HepG2 (cell line): ENCODE measurements around the gene ZNF341. TPM values are rescaled to one million over a fixed set of nuclear protein-coding genes. Genes with fewer than 3 reads are reported as not detected.

Experiments used
- AGO2 ChIP-seq: fragments of 200-400 bp; formaldehyde crosslinking; optimal IDR thresholded peaks from 2 replicates; pipeline ENCODE3; 2017; ENCODE audit warnings: mild to moderate bottlenecking, low read depth, low read length, moderate library complexity
- CCAR2 ChIP-seq: fragments of 200-400 bp; formaldehyde crosslinking; optimal IDR thresholded peaks from 2 replicates; pipeline ENCODE3; 2018; ENCODE audit warnings: low read depth, mild to moderate bottlenecking, low read length, moderate library complexity
- FOXA3 ChIP-seq: IDR thresholded peaks from 2 replicates; pipeline ENCODE4 v1.6.1; 2016; ENCODE audit warnings: missing genetic modification reagents, missing compliant biosample characterization
- GATA4 ChIP-seq: sonication (generic); IDR thresholded peaks from 2 replicates; pipeline ENCODE4 v1.6.1; 2016; ENCODE audit warnings: antibody characterized with exemption, low read depth, borderline replicate concordance
- HCFC1 ChIP-seq: fragments of 150-350 bp; IDR thresholded peaks from 2 replicates; pipeline ENCODE4 v1.6.1; 2014; ENCODE audit warnings: low read depth, low read length
- KDM3A ChIP-seq: IDR thresholded peaks from 2 replicates; pipeline ENCODE4 v1.6.1; 2018; ENCODE audit warnings: low read depth, missing compliant biosample characterization
- MIXL1 ChIP-seq: IDR thresholded peaks from 2 replicates; pipeline ENCODE4 v1.6.1; 2016
- PBX2 ChIP-seq: IDR thresholded peaks from 2 replicates; pipeline ENCODE4 v1.6.1; 2016; ENCODE audit warnings: control low read depth
- POLR2A ChIP-seq, 2 experiments: IDR thresholded peaks; 2 replicates each; pipeline ENCODE4 v1.6.1; 2011; ENCODE audit warnings: low read depth in 2 of 2, low read length in 2 of 2, mild to moderate bottlenecking in 1 of 2, moderate library complexity in 1 of 2; ENCODE audit not compliant: insufficient read depth in 1 of 2
- RFXAP ChIP-seq: sonication (generic); formaldehyde crosslinking; IDR thresholded peaks from 2 replicates; pipeline ENCODE4 v1.4.0; 2020; ENCODE audit warnings: missing genetic modification reagents, borderline replicate concordance
- SIX1 ChIP-seq: sonication (generic); formaldehyde crosslinking; IDR thresholded peaks from 2 replicates; pipeline ENCODE4 v1.4.0; 2020; ENCODE audit warnings: missing genetic modification reagents, borderline replicate concordance
- SPEN ChIP-seq: sonication (generic); formaldehyde crosslinking; IDR thresholded peaks from 2 replicates; pipeline ENCODE4 v1.5.1; 2020; ENCODE audit warnings: low read depth, mild to moderate bottlenecking, missing genetic modification reagents
- SRY ChIP-seq: sonication (generic); formaldehyde crosslinking; IDR thresholded peaks from 2 replicates; pipeline ENCODE4 v1.8.0; 2022; ENCODE audit warnings: mild to moderate bottlenecking, missing genetic modification reagents
- TEAD3 ChIP-seq: optimal IDR thresholded peaks from 2 replicates; pipeline ENCODE3; 2016; ENCODE audit warnings: borderline replicate concordance
- U2AF2 ChIP-seq: fragments of 200-400 bp; formaldehyde crosslinking; IDR thresholded peaks from 2 replicates; pipeline ENCODE4 v1.6.1; 2017; ENCODE audit warnings: low read depth, mild to moderate bottlenecking, low read length
- ZBTB42 ChIP-seq: sonication (generic); formaldehyde crosslinking; IDR thresholded peaks from 2 replicates; pipeline ENCODE4 v1.5.0; 2020; ENCODE audit warnings: mild to moderate bottlenecking, missing genetic modification reagents
- ZFP82 ChIP-seq: sonication (generic); formaldehyde crosslinking; IDR thresholded peaks from 2 replicates; pipeline ENCODE4 v1.5.1; 2020; ENCODE audit warnings: mild to moderate bottlenecking, missing genetic modification reagents, borderline replicate concordance
- ZHX2 ChIP-seq, 2 experiments: sonication (generic) in 1 of 2; formaldehyde crosslinking in 1 of 2; IDR thresholded peaks; 2 replicates each; pipeline versions ENCODE4 v1.6.1 to v1.9.0; 2014 to 2022; ENCODE audit warnings: antibody characterized with exemption in 1 of 2, borderline replicate concordance in 1 of 2, inconsistent platforms in 1 of 2, low read depth in 1 of 2, missing genetic modification reagents in 1 of 2
- ZNF101 ChIP-seq: sonication (generic); formaldehyde crosslinking; IDR thresholded peaks from 2 replicates; pipeline ENCODE4 v1.4.0; 2020; ENCODE audit warnings: mild to moderate bottlenecking, low read depth, missing genetic modification reagents, borderline replicate concordance
- ZNF3 ChIP-seq: IDR thresholded peaks from 2 replicates; pipeline ENCODE4 v1.7.0; 2017; ENCODE audit warnings: inconsistent platforms
- ZNF30 ChIP-seq: sonication (generic); formaldehyde crosslinking; IDR thresholded peaks from 2 replicates; pipeline ENCODE4 v1.5.0; 2020; ENCODE audit warnings: mild to moderate bottlenecking, missing genetic modification reagents
- ZNF546 ChIP-seq: sonication (generic); formaldehyde crosslinking; conservative IDR thresholded peaks from 2 replicates; pipeline ENCODE4 v1.8.1; 2023; ENCODE audit warnings: mild to moderate bottlenecking, missing genetic modification reagents
- ZNF564 ChIP-seq: sonication (generic); formaldehyde crosslinking; IDR thresholded peaks from 2 replicates; pipeline ENCODE4 v1.8.1; 2023; ENCODE audit warnings: mild to moderate bottlenecking, missing genetic modification reagents
- ZNF605 ChIP-seq: sonication (generic); formaldehyde crosslinking; IDR thresholded peaks from 2 replicates; pipeline ENCODE4 v1.8.0; 2022; ENCODE audit warnings: mild to moderate bottlenecking, missing genetic modification reagents
- ZNF737 ChIP-seq: sonication (generic); formaldehyde crosslinking; IDR thresholded peaks from 2 replicates; pipeline ENCODE4 v1.5.0; 2020; ENCODE audit warnings: missing genetic modification reagents, mild to moderate bottlenecking, borderline replicate concordance
- polyA plus RNA-seq, 8 experiments: library from polyadenylated mRNA; depleted of rRNA in 3 of 8; stranded (reverse) in 7 of 8; unstranded in 1 of 8; fragments of >200 nt; fragmentation: Illumina TruSeq in 4 of 8; extraction: Trizol in 4 of 8; gene quantifications; 2 replicates each; pipeline versions ENCODE4 v1.2.1 to v1.2.3, GENCODE V29; 2011 to 2016; ENCODE audit warnings: low read depth in 4 of 8, missing spikeins in 1 of 8, mixed read lengths in 1 of 8; ENCODE audit not compliant: insufficient read depth in 1 of 8
- total RNA-seq, 5 experiments: library from RNA; depleted of rRNA; stranded (reverse); fragments of >200 nt; fragmentation: Illumina TruSeq; extraction: Trizol; gene quantifications; 2 replicates each; pipeline ENCODE4 v1.2.3, GENCODE V29; 2016; ENCODE audit warnings: low read depth in 1 of 5

Gene ZNF341
- total and polyA plus RNA-seq, 2 of the 13 experiments (the other 11 are each of a cell fraction or from before 2014, with no cell fraction given): 1.1 to 2.2 TPM

GRCh38 chr20:33826270-33826897 is 94.6 kb downstream of the ZNF341 start (continued):
- TF ChIP-seq ZNF30 (CRISPR knock-in tag) (no peak), ZNF737 (CRISPR knock-in tag) (no peak), AGO2 (no peak), HCFC1 (no peak), FOXA3 (CRISPR knock-in tag) (peak; percentile 20; the same call in 1 of the 2 replicates), ZNF605 (CRISPR knock-in tag) (no peak), RFXAP (CRISPR knock-in tag) (no peak), ZNF101 (CRISPR knock-in tag) (no peak), KDM3A (no peak), ZFP82 (CRISPR knock-in tag) (no peak), SIX1 (CRISPR knock-in tag) (no peak), SPEN (CRISPR knock-in tag) (no peak), PBX2 (CRISPR knock-in tag) (peak; percentile 88), SRY (CRISPR knock-in tag) (no peak), ZNF564 (CRISPR knock-in tag) (no peak), TEAD3 (peak; percentile 21), MIXL1 (peak; percentile 53; the same call in 1 of the 2 replicates), ZNF546 (CRISPR knock-in tag) (no peak), POLR2A (IDR thresholded peaks at IDR 0.05; ENCODE audit: insufficient read depth in 1 of 2, low read depth in 2 of 2, low read length in 2 of 2) (no peak), ZNF3 (no peak), CCAR2 (no peak), ZHX2 (IDR thresholded peaks at IDR 0.05; ENCODE audit: low read depth) (no peak), ZHX2 (CRISPR knock-in tag; IDR thresholded peaks at IDR 0.05; ENCODE audit: borderline replicate concordance) (no peak), U2AF2 (no peak), GATA4 (no peak), ZBTB42 (CRISPR knock-in tag) (no peak)
